Measurements from ENCODE around the gene MYO15A. TPM values are rescaled to one million over a fixed set of nuclear protein-coding genes. Genes with fewer than 3 reads are reported as not detected.

Gene MYO15A
- total RNA-seq, 2 donors from 2014 or later: 1.0 to 1.2 TPM

GRCh38 chr17:18141210-18141803, 32.8 kb downstream of the MYO15A start:
- H3K9me3 Mint-ChIP-seq: no peaks in the 10 kb centered on the region
- ATAC-seq (peak; percentile 36 to 50), DNase-seq (ENCODE audit: low spot score in 2 of 2) (peak in 1 of 2 donors; percentile 59)
- no peaks in the 10 kb centered on the region for H3K36me3 Mint-ChIP-seq
- H3K27ac Mint-ChIP-seq: no peak overlapping the region

GRCh38 chr17:18142417-18142816, 33.9 kb downstream of the MYO15A start:
- Mint-ChIP-seq H3K27ac (no peak overlapping the region), H3K9me3 (no peaks in the 10 kb centered on the region), H3K36me3 (no peaks in the 10 kb centered on the region)
- DNase-seq (ENCODE audit: low spot score in 2 of 2) (no peak), ATAC-seq (no peak)

- Mint-ChIP-seq H3K27ac (no peak overlapping the region), H3K36me3 (no peaks in the 10 kb centered on the region), H3K9me3 (no peaks in the 10 kb centered on the region)
- no peak for DNase-seq (ENCODE audit: low spot score in 2 of 2)
- peak in 1 of 2 donors; percentile 47 for ATAC-seq
These were observed 34.7 kb downstream of the MYO15A start for GRCh38 chr17:18143044-18143936.

- H3K27ac Mint-ChIP-seq: peak overlapping the region in 1 of 2 donors; percentile 76
- no peak for ATAC-seq
- no peak for DNase-seq (ENCODE audit: low spot score in 2 of 2)
- no peaks in the 10 kb centered on the region for H3K9me3 Mint-ChIP-seq
- H3K36me3 Mint-ChIP-seq: no peaks in the 10 kb centered on the region
These were observed 35.7 kb downstream of the MYO15A start for GRCh38 chr17:18144261-18144660.

GRCh38 chr17:18144855-18145254, 36.3 kb downstream of the MYO15A start:
- DNase-seq (ENCODE audit: low spot score in 2 of 2) (no peak), ATAC-seq (no peak)
- Mint-ChIP-seq H3K27ac (peak overlapping the region in 1 of 2 donors; percentile 76), H3K36me3 (no peaks in the 10 kb centered on the region), H3K9me3 (no peaks in the 10 kb centered on the region)

- H3K9me3 Mint-ChIP-seq: no peaks in the 10 kb centered on the region
- ATAC-seq (no peak), DNase-seq (ENCODE audit: low spot score in 2 of 2) (no peak)
- H3K36me3 Mint-ChIP-seq: no peaks in the 10 kb centered on the region
- H3K27ac Mint-ChIP-seq: peak overlapping the region in 1 of 2 donors; percentile 16
These were observed 37.3 kb downstream of the MYO15A start for GRCh38 chr17:18145811-18146210.

DNA sequence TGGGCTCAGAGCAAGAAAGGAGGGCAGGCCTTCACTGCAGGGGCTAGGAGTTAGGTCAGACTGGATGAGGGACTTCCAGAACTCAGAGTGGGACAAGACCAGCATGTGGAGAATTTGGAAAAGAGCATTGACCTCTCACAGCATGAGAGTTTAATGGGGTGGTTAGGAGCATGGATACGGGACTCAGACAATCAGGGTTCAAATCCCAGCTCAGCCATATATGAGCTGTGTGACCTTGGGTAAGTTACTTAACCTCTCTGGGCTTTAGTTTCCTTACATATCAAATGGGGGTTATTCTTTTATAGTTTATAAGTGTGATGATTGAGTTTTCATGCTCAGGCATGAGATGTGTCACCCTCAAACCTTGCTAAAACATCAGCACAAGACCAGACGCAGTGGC, 37.7 kb downstream of the MYO15A start:
- Mint-ChIP-seq H3K36me3 (no peaks in the 10 kb centered on the region), H3K27ac (no peak overlapping the region), H3K9me3 (no peaks in the 10 kb centered on the region)
- DNase-seq (ENCODE audit: low spot score in 2 of 2) (no peak), ATAC-seq (no peak)

DNA sequence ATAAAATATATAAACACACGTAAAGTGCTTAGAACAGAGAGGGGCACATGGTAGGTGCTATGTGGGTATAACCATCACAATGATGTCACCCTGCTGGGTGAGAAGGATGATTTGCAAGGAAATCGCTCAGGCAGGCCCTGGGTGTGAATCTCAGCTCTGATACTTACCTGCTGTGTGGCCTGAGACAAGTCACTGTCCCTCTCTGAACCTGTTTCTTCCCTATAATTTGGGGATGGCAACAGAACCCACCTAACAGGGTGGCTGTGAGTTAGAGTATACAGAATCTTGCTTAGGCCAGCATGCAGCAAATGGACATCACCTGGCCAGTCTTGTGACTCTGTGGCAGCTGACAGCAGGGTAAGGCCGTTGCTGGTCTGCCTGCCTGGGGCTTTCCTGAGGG, 38.4 kb downstream of the MYO15A start:
- Mint-ChIP-seq H3K36me3 (no peaks in the 10 kb centered on the region), H3K27ac (no peak overlapping the region), H3K9me3 (no peaks in the 10 kb centered on the region)
- DNase-seq (ENCODE audit: low spot score in 2 of 2) (no peak), ATAC-seq (no peak)

- no peak for ATAC-seq
These were observed 40.0 kb downstream of the MYO15A start for GRCh38 chr17:18148586-18148985.

DNA sequence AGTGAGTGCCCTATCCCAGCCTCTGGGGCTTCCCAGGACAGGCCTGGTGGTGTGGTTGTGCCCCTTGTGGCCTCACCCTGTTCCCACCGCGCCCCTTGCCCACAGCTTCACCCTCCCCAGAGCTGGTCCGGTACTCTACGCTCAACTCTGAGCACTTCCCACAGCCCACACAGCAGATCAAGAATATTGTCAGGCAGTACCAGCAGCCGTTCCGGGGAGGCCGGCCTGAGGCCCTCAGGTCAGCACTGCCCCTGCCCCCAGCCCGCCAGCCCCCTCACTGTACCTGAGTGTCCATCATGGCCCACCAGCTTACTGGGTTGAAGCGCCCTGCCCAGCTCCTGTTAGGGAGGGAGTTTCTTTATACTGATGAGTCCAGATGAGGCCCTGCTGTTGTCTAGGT, 42.7 kb downstream of the MYO15A start:
- no peak for DNase-seq (ENCODE audit: low spot score in 2 of 2)
- Mint-ChIP-seq H3K36me3 (no peaks in the 10 kb centered on the region), H3K9me3 (no peaks in the 10 kb centered on the region), H3K27ac (no peak overlapping the region)
- no peak for ATAC-seq

More at GRCh38 chr17:18148586-18148985, 40.0 kb downstream of the MYO15A start:
- no peak for DNase-seq (ENCODE audit: low spot score in 2 of 2)
- H3K27ac Mint-ChIP-seq: no peak overlapping the region
- H3K36me3 Mint-ChIP-seq: no peaks in the 10 kb centered on the region
- H3K9me3 Mint-ChIP-seq: no peaks in the 10 kb centered on the region

DNA sequence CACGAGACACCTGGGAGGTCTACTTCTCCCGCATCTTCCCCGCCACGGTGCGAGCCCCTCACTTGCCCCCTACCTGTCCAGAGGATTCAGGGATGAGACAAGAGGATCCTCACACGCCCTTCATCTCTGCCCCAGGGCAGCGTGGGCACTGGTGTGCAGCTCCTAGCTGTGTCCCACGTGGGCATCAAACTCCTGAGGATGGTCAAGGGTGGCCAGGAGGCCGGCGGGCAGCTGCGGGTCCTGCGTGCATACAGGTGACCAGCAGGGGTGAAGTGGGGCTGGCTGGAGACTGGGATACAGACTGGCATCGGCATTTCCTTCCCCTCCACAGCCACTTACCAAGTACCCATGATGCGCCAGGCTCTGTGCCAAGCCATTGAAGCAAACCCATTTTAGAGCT, 46.6 kb downstream of the MYO15A start:
- Mint-ChIP-seq H3K27ac (no peak overlapping the region), H3K36me3 (no peaks in the 10 kb centered on the region), H3K9me3 (no peaks in the 10 kb centered on the region)
- ATAC-seq (no peak), DNase-seq (ENCODE audit: low spot score in 2 of 2) (no peak)

- ATAC-seq (no peak), DNase-seq (ENCODE audit: low spot score in 2 of 2) (no peak)
- Mint-ChIP-seq H3K36me3 (no peaks in the 10 kb centered on the region), H3K9me3 (no peaks in the 10 kb centered on the region), H3K27ac (no peak overlapping the region)
These were observed 47.8 kb downstream of the MYO15A start for GRCh38 chr17:18156171-18156975.

DNA sequence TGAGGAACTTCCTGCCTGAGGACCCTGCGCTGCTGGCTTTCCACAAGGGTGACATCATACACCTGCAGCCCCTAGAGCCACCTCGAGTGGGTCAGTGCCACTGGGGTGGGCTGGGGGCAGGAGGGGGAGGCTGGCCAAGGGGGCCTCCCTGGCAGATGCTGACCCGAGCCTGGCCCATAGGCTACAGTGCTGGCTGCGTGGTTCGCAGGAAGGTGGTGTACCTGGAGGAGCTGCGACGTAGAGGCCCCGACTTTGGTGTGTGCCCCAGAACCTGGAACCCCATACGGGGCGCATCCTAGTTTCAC, 48.4 kb downstream of the MYO15A start:
- no peak for ATAC-seq
- DNase-seq (ENCODE audit: low spot score in 2 of 2): no peak
- Mint-ChIP-seq H3K36me3 (no peaks in the 10 kb centered on the region), H3K9me3 (no peaks in the 10 kb centered on the region), H3K27ac (no peak overlapping the region)

DNA sequence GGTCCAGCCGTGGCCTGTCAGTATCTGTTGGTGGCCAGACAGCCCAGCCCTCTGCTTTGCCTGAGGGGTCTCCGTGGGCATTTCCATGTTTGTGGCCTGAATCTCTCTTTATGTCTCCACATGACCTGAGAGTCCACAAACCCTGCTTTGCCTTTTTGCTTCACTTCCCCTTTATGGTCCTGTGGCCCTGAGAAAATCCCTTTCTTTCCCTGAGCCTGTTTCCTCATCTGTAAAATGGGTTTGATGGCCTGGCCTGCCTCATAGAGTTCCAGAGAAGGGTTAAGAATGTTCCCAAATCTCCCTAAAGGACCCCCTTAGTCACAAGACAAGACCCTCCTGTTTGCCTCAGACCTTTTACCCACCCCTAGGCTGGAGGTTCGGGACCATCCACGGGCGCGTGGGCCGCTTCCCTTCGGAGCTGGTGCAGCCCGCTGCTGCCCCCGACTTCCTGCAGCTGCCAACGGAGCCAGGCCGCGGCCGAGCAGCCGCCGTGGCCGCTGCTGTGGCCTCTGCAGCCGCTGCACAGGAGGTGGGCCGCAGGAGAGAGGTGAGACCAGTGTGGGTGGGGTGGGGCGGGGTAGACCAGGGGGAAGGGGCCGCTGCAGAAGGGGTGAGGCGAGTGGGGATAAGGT, 48.9 kb downstream of the MYO15A start:
- Mint-ChIP-seq H3K9me3 (no peaks in the 10 kb centered on the region), H3K27ac (peak overlapping the region in 1 of 2 donors; percentile 81), H3K36me3 (no peaks in the 10 kb centered on the region)
- ATAC-seq: no peak
- no peak for DNase-seq (ENCODE audit: low spot score in 2 of 2)

GRCh38 chr17:18158022-18158600, 49.6 kb downstream of the MYO15A start:
- Mint-ChIP-seq H3K27ac (peak overlapping the region; percentile 73 to 81), H3K9me3 (no peaks in the 10 kb centered on the region), H3K36me3 (no peaks in the 10 kb centered on the region)
- ATAC-seq (peak; percentile 87), DNase-seq (ENCODE audit: low spot score in 2 of 2) (peak; percentile 93 to 96)

DNA sequence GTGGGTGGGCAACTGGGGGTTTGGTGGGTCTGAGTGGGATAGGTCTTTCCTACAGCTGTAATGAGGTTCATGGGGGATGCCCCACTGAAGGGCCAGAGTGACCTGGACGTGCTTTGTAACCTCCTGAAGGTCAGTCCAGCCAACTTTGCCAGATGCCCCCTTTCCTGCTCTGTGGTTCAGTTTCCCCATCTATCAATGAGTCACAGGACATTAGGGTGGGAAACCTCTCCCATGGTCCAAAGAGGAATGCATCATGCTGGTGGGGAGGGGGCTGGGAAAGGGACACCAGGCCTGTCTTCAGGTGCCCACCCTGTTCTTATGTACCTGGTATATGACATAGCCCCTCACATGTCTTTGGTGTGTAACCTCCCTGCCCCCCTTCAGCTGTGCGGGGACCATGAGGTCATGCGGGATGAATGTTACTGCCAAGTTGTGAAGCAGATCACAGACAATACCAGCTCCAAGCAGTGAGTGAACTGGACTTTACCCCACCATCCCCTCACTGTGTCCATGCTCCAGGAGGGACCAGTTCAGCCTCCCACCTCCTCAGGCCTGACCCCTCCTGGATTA, 51.1 kb downstream of the MYO15A start:
- Mint-ChIP-seq H3K27ac (peak overlapping the region in 1 of 2 donors; percentile 67), H3K36me3 (no peaks in the 10 kb centered on the region), H3K9me3 (no peaks in the 10 kb centered on the region)
- no peak for DNase-seq (ENCODE audit: low spot score in 2 of 2)
- no peak for ATAC-seq

Data from activated naive CD4-positive, alpha-beta T cell treated with anti-CD3 and anti-CD28 coated beads, Interleukin-2, amount 50 U/mL, for 72 hours (primary cell).